HepG2 (cell line): ENCODE measurements around the gene SPACA4. TPM values are rescaled to one million over a fixed set of nuclear protein-coding genes. Genes with fewer than 3 reads are reported as not detected.

ENCODE experiments used
- ATRX ChIP-seq: sonication (generic); formaldehyde crosslinking; IDR thresholded peaks from 2 replicates; pipeline ENCODE4 v1.4.0; 2020; ENCODE audit warnings: missing genetic modification reagents, borderline replicate concordance
- CERS6 ChIP-seq: sonication (generic); formaldehyde crosslinking; IDR thresholded peaks from 2 replicates; pipeline ENCODE4 v1.5.0; 2020; ENCODE audit warnings: missing genetic modification reagents
- ELF1 ChIP-seq: sonication (generic); formaldehyde crosslinking; IDR thresholded peaks from 2 replicates; pipeline ENCODE4 v1.4.0; 2020; ENCODE audit warnings: missing genetic modification reagents
- FOSL2 ChIP-seq: sonication (generic); formaldehyde crosslinking; IDR thresholded peaks from 2 replicates; pipeline ENCODE4 v1.4.0; 2020; ENCODE audit warnings: missing genetic modification reagents
- FOXA1 ChIP-seq, 2 experiments: fragments of 450-650 bp in 1 of 2; sonication (generic) in 1 of 2; formaldehyde crosslinking in 1 of 2; IDR thresholded peaks; 2 replicates each; pipeline versions ENCODE4 v1.4.0 to v1.6.1; 2016 to 2020; ENCODE audit warnings: missing genetic modification reagents in 1 of 2
- FOXA3 ChIP-seq: IDR thresholded peaks from 2 replicates; pipeline ENCODE4 v1.6.1; 2016; ENCODE audit warnings: missing genetic modification reagents, missing compliant biosample characterization
- HOXD1 ChIP-seq: sonication (generic); formaldehyde crosslinking; IDR thresholded peaks from 2 replicates; pipeline ENCODE4 v1.5.0; 2020; ENCODE audit warnings: missing genetic modification reagents
- KDM5A ChIP-seq: fragments of 200-600 bp; sonication (generic); IDR thresholded peaks from 2 replicates; pipeline ENCODE4 v1.7.0; 2018; ENCODE audit warnings: antibody characterized with exemption, mild to moderate bottlenecking, low read length, borderline replicate concordance
- MATR3 ChIP-seq: sonication (generic); formaldehyde crosslinking; IDR thresholded peaks from 2 replicates; pipeline ENCODE4 v1.4.0; 2020; ENCODE audit warnings: missing genetic modification reagents
- MBD4 ChIP-seq: IDR thresholded peaks from 2 replicates; pipeline ENCODE4 v1.6.1; 2012; ENCODE audit warnings: low read length, inconsistent platforms, borderline replicate concordance
- MEIS2 ChIP-seq: sonication (generic); formaldehyde crosslinking; IDR thresholded peaks from 2 replicates; pipeline ENCODE4 v1.9.0; 2021; ENCODE audit warnings: mild to moderate bottlenecking, missing genetic modification reagents
- SMAD9 ChIP-seq: sonication (generic); formaldehyde crosslinking; IDR thresholded peaks from 2 replicates; pipeline ENCODE4 v1.5.1; 2020; ENCODE audit warnings: mild to moderate bottlenecking, missing genetic modification reagents
- SNAI1 ChIP-seq: sonication (generic); formaldehyde crosslinking; IDR thresholded peaks from 2 replicates; pipeline ENCODE4 v1.5.0; 2020; ENCODE audit warnings: mild to moderate bottlenecking, missing genetic modification reagents, borderline replicate concordance
- SP1 ChIP-seq, 2 experiments: fragments of 450-650 bp in 1 of 2; sonication (generic) in 1 of 2; formaldehyde crosslinking in 1 of 2; IDR thresholded peaks; 2 replicates each; pipeline versions ENCODE4 v1.4.0 to v1.6.1; 2016 to 2020; ENCODE audit warnings: missing genetic modification reagents in 1 of 2
- SRF ChIP-seq: IDR thresholded peaks from 2 replicates; pipeline ENCODE4 v1.6.1; 2011; ENCODE audit warnings: mild to moderate bottlenecking, low read depth, low read length, moderate library complexity
- XBP1 ChIP-seq: sonication (generic); formaldehyde crosslinking; IDR thresholded peaks from 2 replicates; pipeline ENCODE4 v1.5.0; 2020; ENCODE audit warnings: missing genetic modification reagents
- ZBTB38 ChIP-seq: sonication (generic); formaldehyde crosslinking; IDR thresholded peaks from 2 replicates; pipeline ENCODE4 v1.5.1; 2020; ENCODE audit warnings: mild to moderate bottlenecking, missing genetic modification reagents
- ZFP41 ChIP-seq: sonication (generic); formaldehyde crosslinking; IDR thresholded peaks from 2 replicates; pipeline ENCODE4 v1.4.0; 2020; ENCODE audit warnings: mild to moderate bottlenecking, missing genetic modification reagents, borderline replicate concordance
- ZNF17 ChIP-seq: sonication (generic); formaldehyde crosslinking; IDR thresholded peaks from 2 replicates; pipeline ENCODE4 v1.5.0; 2020; ENCODE audit warnings: mild to moderate bottlenecking, missing genetic modification reagents
- ZNF20 ChIP-seq: sonication (generic); formaldehyde crosslinking; IDR thresholded peaks from 2 replicates; pipeline ENCODE4 v1.4.0; 2020; ENCODE audit warnings: mild to moderate bottlenecking, moderate library complexity, missing genetic modification reagents
- ZNF30 ChIP-seq: sonication (generic); formaldehyde crosslinking; IDR thresholded peaks from 2 replicates; pipeline ENCODE4 v1.5.0; 2020; ENCODE audit warnings: mild to moderate bottlenecking, missing genetic modification reagents
- ZNF354B ChIP-seq: sonication (generic); formaldehyde crosslinking; IDR thresholded peaks from 2 replicates; pipeline ENCODE4 v1.8.0; 2022; ENCODE audit warnings: mild to moderate bottlenecking, missing genetic modification reagents
- ZNF367 ChIP-seq: sonication (generic); formaldehyde crosslinking; IDR thresholded peaks from 2 replicates; pipeline ENCODE4 v1.4.0; 2020; ENCODE audit warnings: missing genetic modification reagents, borderline replicate concordance
- ZNF562 ChIP-seq: sonication (generic); formaldehyde crosslinking; IDR thresholded peaks from 2 replicates; pipeline ENCODE4 v1.8.0; 2022; ENCODE audit warnings: missing genetic modification reagents, borderline replicate concordance
- ZNF598 ChIP-seq: sonication (generic); formaldehyde crosslinking; IDR thresholded peaks from 2 replicates; pipeline ENCODE4 v1.5.1; 2020; ENCODE audit warnings: mild to moderate bottlenecking, missing genetic modification reagents, borderline replicate concordance
- ZNF83 ChIP-seq: sonication (generic); formaldehyde crosslinking; IDR thresholded peaks from 2 replicates; pipeline ENCODE4 v1.4.0; 2020; ENCODE audit warnings: missing genetic modification reagents, mild to moderate bottlenecking, borderline replicate concordance
- polyA plus RNA-seq, 8 experiments: library from polyadenylated mRNA; depleted of rRNA in 3 of 8; stranded (reverse) in 7 of 8; unstranded in 1 of 8; fragments of >200 nt; fragmentation: Illumina TruSeq in 4 of 8; extraction: Trizol in 4 of 8; gene quantifications; 2 replicates each; pipeline versions ENCODE4 v1.2.1 to v1.2.3, GENCODE V29; 2011 to 2016; ENCODE audit warnings: low read depth in 4 of 8, missing spikeins in 1 of 8, mixed read lengths in 1 of 8; ENCODE audit not compliant: insufficient read depth in 1 of 8
- total RNA-seq, 5 experiments: library from RNA; depleted of rRNA; stranded (reverse); fragments of >200 nt; fragmentation: Illumina TruSeq; extraction: Trizol; gene quantifications; 2 replicates each; pipeline ENCODE4 v1.2.3, GENCODE V29; 2016; ENCODE audit warnings: low read depth in 1 of 5
- TF ChIP-seq, protein P1 (sequence below): sonication (generic); formaldehyde crosslinking; IDR thresholded peaks from 2 replicates; pipeline ENCODE4 v1.4.0; 2020; ENCODE audit warnings: mild to moderate bottlenecking, missing genetic modification reagents
- TF ChIP-seq, protein P2 (sequence below): conservative IDR thresholded peaks from 2 replicates; pipeline ENCODE4 v1.6.1; 2018; ENCODE audit warnings: missing genetic modification reagents

SPACA4 gene
- total and polyA plus RNA-seq, 2 of the 13 experiments (the other 11 are each of a cell fraction or from before 2014, with no cell fraction given) = not detected

GRCh38 chr19:48618916-48619691 lies 12.6 kb downstream of the SPACA4 start, which contains the start of the genes RPL18 and SPHK2 (continued):
- peak; percentile 22; the same call in 1 of the 2 replicates for TF ChIP-seq SNAI1
- no peak for TF ChIP-seq ZNF83 (CRISPR knock-in tag)
- peak; percentile 60; the same call in 1 of the 2 replicates for TF ChIP-seq ZFP41
- TF ChIP-seq MATR3 (CRISPR knock-in tag) = no peak
- TF ChIP-seq FOSL2 (CRISPR knock-in tag) = peak; percentile 72
- TF ChIP-seq ZBTB38 (CRISPR knock-in tag) = peak; percentile 69
- TF ChIP-seq ZNF562 (CRISPR knock-in tag) = no peak; the same call in 1 of the 2 replicates
- TF ChIP-seq KDM5A = peak; percentile 75; the same call in 1 of the 2 replicates
- no peak for TF ChIP-seq SMAD9 (CRISPR knock-in tag)
- no peak for TF ChIP-seq MBD4
- TF ChIP-seq FOXA1 (IDR thresholded peaks at IDR 0.05) = no peak
- TF ChIP-seq FOXA1 (CRISPR knock-in tag; IDR thresholded peaks at IDR 0.05) = no peak
- no peak for TF ChIP-seq XBP1 (CRISPR knock-in tag)
- TF ChIP-seq ZNF30 (CRISPR knock-in tag) = no peak
- peak; percentile 94 for TF ChIP-seq ZNF598 (CRISPR knock-in tag)
- TF ChIP-seq FOXA3 (CRISPR knock-in tag) = peak; percentile 82
- no peak for TF ChIP-seq ZNF354B
- TF ChIP-seq, protein P1, sequence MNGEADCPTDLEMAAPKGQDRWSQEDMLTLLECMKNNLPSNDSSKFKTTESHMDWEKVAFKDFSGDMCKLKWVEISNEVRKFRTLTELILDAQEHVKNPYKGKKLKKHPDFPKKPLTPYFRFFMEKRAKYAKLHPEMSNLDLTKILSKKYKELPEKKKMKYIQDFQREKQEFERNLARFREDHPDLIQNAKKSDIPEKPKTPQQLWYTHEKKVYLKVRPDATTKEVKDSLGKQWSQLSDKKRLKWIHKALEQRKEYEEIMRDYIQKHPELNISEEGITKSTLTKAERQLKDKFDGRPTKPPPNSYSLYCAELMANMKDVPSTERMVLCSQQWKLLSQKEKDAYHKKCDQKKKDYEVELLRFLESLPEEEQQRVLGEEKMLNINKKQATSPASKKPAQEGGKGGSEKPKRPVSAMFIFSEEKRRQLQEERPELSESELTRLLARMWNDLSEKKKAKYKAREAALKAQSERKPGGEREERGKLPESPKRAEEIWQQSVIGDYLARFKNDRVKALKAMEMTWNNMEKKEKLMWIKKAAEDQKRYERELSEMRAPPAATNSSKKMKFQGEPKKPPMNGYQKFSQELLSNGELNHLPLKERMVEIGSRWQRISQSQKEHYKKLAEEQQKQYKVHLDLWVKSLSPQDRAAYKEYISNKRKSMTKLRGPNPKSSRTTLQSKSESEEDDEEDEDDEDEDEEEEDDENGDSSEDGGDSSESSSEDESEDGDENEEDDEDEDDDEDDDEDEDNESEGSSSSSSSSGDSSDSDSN = peak; percentile 83
- TF ChIP-seq ELF1 (CRISPR knock-in tag) = peak; percentile 99
- no peak for TF ChIP-seq CERS6 (CRISPR knock-in tag)
- peak; percentile 88 for TF ChIP-seq SRF
- TF ChIP-seq, protein P2, sequence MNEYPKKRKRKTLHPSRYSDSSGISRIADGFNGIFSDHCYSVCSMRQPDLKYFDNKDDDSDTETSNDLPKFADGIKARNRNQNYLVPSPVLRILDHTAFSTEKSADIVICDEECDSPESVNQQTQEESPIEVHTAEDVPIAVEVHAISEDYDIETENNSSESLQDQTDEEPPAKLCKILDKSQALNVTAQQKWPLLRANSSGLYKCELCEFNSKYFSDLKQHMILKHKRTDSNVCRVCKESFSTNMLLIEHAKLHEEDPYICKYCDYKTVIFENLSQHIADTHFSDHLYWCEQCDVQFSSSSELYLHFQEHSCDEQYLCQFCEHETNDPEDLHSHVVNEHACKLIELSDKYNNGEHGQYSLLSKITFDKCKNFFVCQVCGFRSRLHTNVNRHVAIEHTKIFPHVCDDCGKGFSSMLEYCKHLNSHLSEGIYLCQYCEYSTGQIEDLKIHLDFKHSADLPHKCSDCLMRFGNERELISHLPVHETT (CRISPR knock-in tag) = peak; percentile 98
- no peak for TF ChIP-seq ZNF367 (CRISPR knock-in tag)
- TF ChIP-seq ATRX (CRISPR knock-in tag) = no peak
- no peak for TF ChIP-seq ZNF20
- TF ChIP-seq SP1 (IDR thresholded peaks at IDR 0.05) = no peak
- peak; percentile 97 for TF ChIP-seq SP1 (CRISPR knock-in tag; IDR thresholded peaks at IDR 0.05)
- TF ChIP-seq HOXD1 (CRISPR knock-in tag) = no peak
- no peak for TF ChIP-seq ZNF17 (CRISPR knock-in tag)
- peak; percentile 56; the same call in 1 of the 2 replicates for TF ChIP-seq MEIS2
